Tibial nerve (tissue), 3 donors: ENCODE measurements around the gene ABCA5.

Experiments
- CTCF ChIP-seq, 5 experiments: fragments of 200-600 bp in 3 of 5; fragments of 450-650 bp in 2 of 5; sonication (generic) in 3 of 5; IDR thresholded peaks; one replicate each; pipeline ENCODE4 v1.5.1; 2016 to 2019; ENCODE audit warnings: antibody characterized with exemption in 5 of 5, mild to moderate bottlenecking in 3 of 5, moderate library complexity in 2 of 5
- POLR2A ChIP-seq, 2 donors: fragments of 450-650 bp; IDR thresholded peaks; one replicate each; pipeline ENCODE4 v1.6.1; 2017; ENCODE audit warnings: antibody characterized with exemption in 2 of 2, mild to moderate bottlenecking in 2 of 2, moderate library complexity in 2 of 2

- no peak for TF ChIP-seq CTCF (IDR thresholded peaks at IDR 0.05)
- no peak for TF ChIP-seq POLR2A (IDR thresholded peaks at IDR 0.05)
Measured at GRCh38 chr17:69275751-69276150, 51.2 kb downstream of the ABCA5 start.
